ENCODE measurements around the gene YEATS2.

DNA sequence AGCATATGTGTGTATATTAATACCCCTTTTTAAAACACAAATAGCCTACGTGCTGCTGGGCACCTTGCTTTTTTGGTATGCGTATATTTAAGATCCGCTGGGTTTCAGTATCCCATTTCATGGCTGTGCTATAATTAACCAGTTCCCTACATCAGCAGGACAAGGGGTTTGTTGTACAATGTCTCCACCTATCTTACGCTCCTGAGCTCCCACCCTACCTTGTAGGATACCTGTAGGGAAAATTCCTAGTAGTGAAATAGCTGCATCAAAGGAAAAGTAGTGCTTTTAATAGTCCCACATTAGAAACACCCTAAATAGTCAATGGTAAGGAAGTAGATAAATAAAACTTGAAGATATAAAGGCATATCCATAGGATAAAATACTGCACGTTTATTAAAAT is 126.4 kb downstream of the YEATS2 start:
- TF ChIP-seq, protein P1, sequence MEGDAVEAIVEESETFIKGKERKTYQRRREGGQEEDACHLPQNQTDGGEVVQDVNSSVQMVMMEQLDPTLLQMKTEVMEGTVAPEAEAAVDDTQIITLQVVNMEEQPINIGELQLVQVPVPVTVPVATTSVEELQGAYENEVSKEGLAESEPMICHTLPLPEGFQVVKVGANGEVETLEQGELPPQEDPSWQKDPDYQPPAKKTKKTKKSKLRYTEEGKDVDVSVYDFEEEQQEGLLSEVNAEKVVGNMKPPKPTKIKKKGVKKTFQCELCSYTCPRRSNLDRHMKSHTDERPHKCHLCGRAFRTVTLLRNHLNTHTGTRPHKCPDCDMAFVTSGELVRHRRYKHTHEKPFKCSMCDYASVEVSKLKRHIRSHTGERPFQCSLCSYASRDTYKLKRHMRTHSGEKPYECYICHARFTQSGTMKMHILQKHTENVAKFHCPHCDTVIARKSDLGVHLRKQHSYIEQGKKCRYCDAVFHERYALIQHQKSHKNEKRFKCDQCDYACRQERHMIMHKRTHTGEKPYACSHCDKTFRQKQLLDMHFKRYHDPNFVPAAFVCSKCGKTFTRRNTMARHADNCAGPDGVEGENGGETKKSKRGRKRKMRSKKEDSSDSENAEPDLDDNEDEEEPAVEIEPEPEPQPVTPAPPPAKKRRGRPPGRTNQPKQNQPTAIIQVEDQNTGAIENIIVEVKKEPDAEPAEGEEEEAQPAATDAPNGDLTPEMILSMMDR (IDR thresholded peaks at IDR 0.05; ENCODE audit: extremely low read depth in 1 of 2, insufficient read depth in 1 of 2, low read depth in 1 of 2, low read length in 2 of 2) = no peak
- TF ChIP-seq EZH2 (IDR thresholded peaks at IDR 0.05; ENCODE audit: borderline replicate concordance, low read depth, low read length, severe bottlenecking) = no peak
- TF ChIP-seq POLR2AphosphoS5 (IDR thresholded peaks at IDR 0.05; ENCODE audit: insufficient read depth, low read depth, low read length) = no peak
- no peak for TF ChIP-seq GATA2 (IDR thresholded peaks at IDR 0.05; ENCODE audit: insufficient read depth, insufficient read length, low read depth, low read length)
- TF ChIP-seq POLR2A (IDR thresholded peaks at IDR 0.05; ENCODE audit: low read depth, low read length) = no peak
- TF ChIP-seq JUN (IDR thresholded peaks at IDR 0.05; ENCODE audit: borderline replicate concordance, insufficient read depth, insufficient read length, low read depth) = no peak
- TF ChIP-seq FOS (IDR thresholded peaks at IDR 0.05; ENCODE audit: borderline replicate concordance, insufficient read depth, low read length) = no peak
- TF ChIP-seq MYC (IDR thresholded peaks at IDR 0.05; ENCODE audit: low read depth, low read length) = no peak
- TF ChIP-seq, protein P2, sequence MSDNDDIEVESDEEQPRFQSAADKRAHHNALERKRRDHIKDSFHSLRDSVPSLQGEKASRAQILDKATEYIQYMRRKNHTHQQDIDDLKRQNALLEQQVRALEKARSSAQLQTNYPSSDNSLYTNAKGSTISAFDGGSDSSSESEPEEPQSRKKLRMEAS (IDR thresholded peaks at IDR 0.05; ENCODE audit: insufficient read depth, insufficient read length) = no peak
